SK-N-MC (cell line): Measurements from ENCODE around the gene RIMS3.

Experiments
- EZH2 ChIP-seq: fragments of 200-600 bp; sonication (generic); IDR thresholded peaks from one replicate; pipeline ENCODE4 v1.6.1; 2017; ENCODE audit warnings: antibody characterized with exemption
- FOXP2 ChIP-seq: optimal IDR thresholded peaks from 2 replicates; pipeline ENCODE3; 2011; ENCODE audit warnings: mild to moderate bottlenecking, moderate library complexity; ENCODE audit not compliant: insufficient read depth; ENCODE audit errors: extremely low read length, control extremely low read depth
- POLR2AphosphoS5 ChIP-seq: IDR thresholded peaks from 2 replicates; pipeline ENCODE4 v1.6.1; 2012; ENCODE audit warnings: mild to moderate bottlenecking, low read depth, low read length, borderline replicate concordance

- TF ChIP-seq POLR2AphosphoS5 (no peak), EZH2 (no peak), FOXP2 (no peak)
Measured at GRCh38 chr1:40640314-40641076, 25.0 kb downstream of the RIMS3 start.
